Osteoblast (primary cell): ENCODE measurements around the gene NRSN1. TPM values are rescaled to one million over a fixed set of nuclear protein-coding genes. Genes with fewer than 3 reads are reported as not detected.

ENCODE experiments used
- DNase-seq: peaks from one replicate; pipeline ENCODE4 v3.0.0; 2011; ENCODE audit warnings: low spot score, mixed read lengths; ENCODE audit not compliant: insufficient read length; ENCODE audit errors: missing footprints
- H2AFZ ChIP-seq: 2 replicates; pipeline ENCODE4 v1.6.0; 2011; ENCODE audit warnings: mild to moderate bottlenecking, low read length
- H3K27ac ChIP-seq: 2 replicates; pipeline ENCODE4 v1.5.1; 2011; ENCODE audit warnings: mild to moderate bottlenecking, low read depth, low read length, moderate library complexity
- H3K27me3 ChIP-seq: 2 replicates; pipeline ENCODE4 v1.6.0; 2012; ENCODE audit warnings: mild to moderate bottlenecking, control low read depth, inconsistent platforms, low read length, moderate library complexity; ENCODE audit not compliant: insufficient read depth
- H3K36me3 ChIP-seq: 2 replicates; pipeline ENCODE4 v1.5.1; 2011; ENCODE audit warnings: mild to moderate bottlenecking, low read length, control low read depth, moderate library complexity; ENCODE audit not compliant: insufficient read depth
- H3K4me1 ChIP-seq: 2 replicates; pipeline ENCODE4 v1.5.1; 2011; ENCODE audit warnings: mild to moderate bottlenecking, low read length, control low read depth, moderate library complexity; ENCODE audit not compliant: insufficient read depth
- H3K4me2 ChIP-seq: 2 replicates; pipeline ENCODE4 v1.6.0; 2011; ENCODE audit warnings: mild to moderate bottlenecking, low read length; ENCODE audit not compliant: insufficient read depth
- H3K4me3 ChIP-seq: fragments of 200-600 bp; sonication (generic); 3 replicates; pipeline ENCODE4 v1.5.1; 2012; ENCODE audit warnings: mild to moderate bottlenecking, low read length, inconsistent platforms; ENCODE audit not compliant: insufficient read depth
- H3K79me2 ChIP-seq: 2 replicates; pipeline ENCODE4 v1.6.0; 2012; ENCODE audit warnings: mild to moderate bottlenecking, low read length, control low read depth, inconsistent platforms; ENCODE audit not compliant: insufficient read depth
- H3K9me3 ChIP-seq: 2 replicates; pipeline ENCODE4 v1.5.1; 2011; ENCODE audit warnings: low read depth, low read length, control low read depth
- H4K20me1 ChIP-seq: 2 replicates; pipeline ENCODE4 v1.6.0; 2012; ENCODE audit warnings: mild to moderate bottlenecking, low read length, control low read depth; ENCODE audit not compliant: insufficient read depth
- small RNA-seq: library from RNA; depleted of rRNA; stranded (forward); fragments of <200 nt; gene quantifications from one replicate; pipeline ENCODE3, GENCODE V24; 2012
- total RNA-seq: library from RNA; depleted of rRNA; stranded (reverse); fragments of >200 nt; gene quantifications from 2 replicates; pipeline ENCODE4 v1.2.3, GENCODE V29; 2012
- TF ChIP-seq, protein P1 (sequence below): IDR thresholded peaks from 2 replicates; pipeline ENCODE4 v1.5.1; 2011; ENCODE audit warnings: mild to moderate bottlenecking, low read depth, low read length, moderate library complexity; ENCODE audit errors: extremely low read depth

NRSN1 gene
- total RNA-seq, 1 donor, result not detected

DNA sequence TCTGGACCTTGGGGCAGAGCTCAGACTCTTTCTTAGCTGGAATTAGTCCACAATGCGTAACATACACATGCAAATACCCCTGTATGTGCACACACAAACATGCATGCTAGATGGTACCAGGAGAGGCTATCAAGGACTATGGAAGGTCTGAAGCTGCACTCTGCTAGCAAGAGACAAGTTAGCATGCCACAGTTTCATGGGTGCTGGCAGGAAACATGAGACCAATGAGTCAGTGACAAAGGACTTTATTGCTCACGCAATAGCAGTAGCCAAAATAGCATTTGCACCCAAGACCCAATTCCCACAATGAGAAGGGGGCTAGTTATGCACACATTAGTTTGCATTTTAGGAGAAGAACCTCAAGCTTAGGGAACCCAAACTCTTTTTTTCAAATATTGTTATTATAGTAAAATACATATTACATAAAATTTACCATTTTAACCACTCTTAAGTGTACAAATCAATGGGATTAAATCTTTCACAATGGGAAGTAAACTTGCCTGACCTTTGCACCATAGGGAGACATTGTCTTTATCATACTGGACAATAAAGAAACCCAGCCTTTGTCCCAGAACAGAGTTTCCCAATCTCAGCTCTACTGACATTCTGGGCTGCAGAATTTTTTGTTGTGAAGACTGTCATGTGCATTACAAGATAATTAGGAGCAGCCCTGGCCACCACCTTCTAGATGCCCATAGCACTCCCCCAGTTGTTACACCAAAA is 69.1 kb downstream of the NRSN1 start:
- TF ChIP-seq, protein P1, sequence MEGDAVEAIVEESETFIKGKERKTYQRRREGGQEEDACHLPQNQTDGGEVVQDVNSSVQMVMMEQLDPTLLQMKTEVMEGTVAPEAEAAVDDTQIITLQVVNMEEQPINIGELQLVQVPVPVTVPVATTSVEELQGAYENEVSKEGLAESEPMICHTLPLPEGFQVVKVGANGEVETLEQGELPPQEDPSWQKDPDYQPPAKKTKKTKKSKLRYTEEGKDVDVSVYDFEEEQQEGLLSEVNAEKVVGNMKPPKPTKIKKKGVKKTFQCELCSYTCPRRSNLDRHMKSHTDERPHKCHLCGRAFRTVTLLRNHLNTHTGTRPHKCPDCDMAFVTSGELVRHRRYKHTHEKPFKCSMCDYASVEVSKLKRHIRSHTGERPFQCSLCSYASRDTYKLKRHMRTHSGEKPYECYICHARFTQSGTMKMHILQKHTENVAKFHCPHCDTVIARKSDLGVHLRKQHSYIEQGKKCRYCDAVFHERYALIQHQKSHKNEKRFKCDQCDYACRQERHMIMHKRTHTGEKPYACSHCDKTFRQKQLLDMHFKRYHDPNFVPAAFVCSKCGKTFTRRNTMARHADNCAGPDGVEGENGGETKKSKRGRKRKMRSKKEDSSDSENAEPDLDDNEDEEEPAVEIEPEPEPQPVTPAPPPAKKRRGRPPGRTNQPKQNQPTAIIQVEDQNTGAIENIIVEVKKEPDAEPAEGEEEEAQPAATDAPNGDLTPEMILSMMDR, result no peak
- Histone ChIP-seq H3K9me3 (no peaks in the 10 kb centered on the region), H3K36me3 (no peaks in the 10 kb centered on the region), H3K4me1 (no peaks in the 10 kb centered on the region), H4K20me1 (no peaks in the 10 kb centered on the region), H3K27me3 (no peaks in the 10 kb centered on the region), H3K27ac (no peak overlapping the region), H3K4me2 (no peak overlapping the region), H2AFZ (no peak overlapping the region), H3K79me2 (no peaks in the 10 kb centered on the region), H3K4me3 (no peak overlapping the region)
- DNase-seq, result no peak

DNA sequence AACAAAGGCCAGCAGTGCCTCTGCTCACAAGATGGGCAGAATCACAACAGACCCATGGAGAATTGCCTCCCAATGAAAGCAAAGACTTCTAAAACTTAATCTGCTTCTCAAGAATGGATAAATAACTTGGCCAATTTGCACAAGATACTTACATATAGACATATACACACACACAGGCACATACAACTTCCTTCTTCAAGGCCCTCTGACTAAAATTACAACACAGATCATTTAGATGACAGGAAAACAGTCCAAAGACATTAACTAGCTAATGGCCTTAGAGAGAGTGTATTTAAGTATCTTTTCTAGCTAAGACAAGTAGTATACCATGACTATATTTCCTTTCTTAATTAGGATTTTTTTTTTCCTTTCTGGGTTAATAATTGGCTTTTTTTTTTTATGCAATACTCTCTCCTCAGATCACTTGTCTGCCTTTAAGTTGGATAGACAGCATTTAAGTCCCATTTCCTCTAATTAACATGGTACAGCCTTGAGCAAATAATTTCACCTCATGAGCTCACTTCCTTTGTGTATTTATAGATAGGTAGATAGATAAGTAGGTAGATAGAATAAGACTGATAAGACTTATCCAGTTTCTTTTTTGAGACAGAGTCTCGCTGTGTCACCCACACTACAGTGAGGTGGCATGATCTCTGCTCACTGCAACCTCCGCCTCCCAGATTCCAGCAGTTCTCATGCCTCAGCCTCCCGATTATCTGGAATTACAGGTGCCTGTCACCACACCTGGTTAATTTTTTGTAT is 70.0 kb downstream of the NRSN1 start:
- no peaks in the 10 kb centered on the region for H3K27me3 ChIP-seq
- H3K4me2 ChIP-seq, result no peak overlapping the region
- no peak overlapping the region for H2AFZ ChIP-seq
- no peak overlapping the region for H3K4me3 ChIP-seq
- TF ChIP-seq, protein P1, result no peak
- H4K20me1 ChIP-seq, result no peaks in the 10 kb centered on the region
- H3K9me3 ChIP-seq, result no peaks in the 10 kb centered on the region
- no peaks in the 10 kb centered on the region for H3K4me1 ChIP-seq
- no peak overlapping the region for H3K27ac ChIP-seq
- no peaks in the 10 kb centered on the region for H3K79me2 ChIP-seq
- no peaks in the 10 kb centered on the region for H3K36me3 ChIP-seq
- DNase-seq, result no peak

Small RNA genes within 50 kb of the gene (small RNA-seq; reads per million reads assigned to genes)
- gene RF00218, result not detected

Other genes with a start within 250 kb of the NRSN1 start
- under 0.01 TPM in 2 replicates for gene DCDC2, start 231.8 kb downstream of the NRSN1 start, total RNA-seq